IMR-90 (cell line): ENCODE data around the gene C22orf15. TPM values are rescaled to one million over a fixed set of nuclear protein-coding genes. Genes with fewer than 3 reads are reported as not detected.

Experiments
- ATAC-seq: fragments of 200-7000 bp; cut with Tn5 transposase; 2 replicates; pipeline ENCODE4 v1.9.1; 2020; ENCODE audit warnings: low read depth, mild to moderate bottlenecking, moderate library complexity
- BruUV-seq: library from RNA; stranded (reverse); fragments of 400-500 nt; replicated peaks from 2 replicates; lab custom pipeline; 2021; lab: Mats Ljungman, UMichigan
- CTCF ChIA-PET: fragments of 300-600 bp; formaldehyde crosslinking; extraction: SDS; loops from one replicate; lab custom pipeline; 2021; ENCODE audit warnings: antibody characterized with exemption; lab: Yijun Ruan, JAX
- POLR2A ChIA-PET: fragments of 300-600 bp; sonication (Branson Sonifier 250); formaldehyde crosslinking; loops from one replicate; lab custom pipeline; 2022; ENCODE audit warnings: antibody characterized with exemption; ENCODE audit not compliant: unreplicated experiment; lab: Charles Lee
- DNase-seq: peaks from one replicate; pipeline ENCODE4 v3.0.0; 2013
- H2AFZ ChIP-seq: replicated peaks from 2 replicates; pipeline ENCODE3; 2013; ENCODE audit warnings: low read length, mild to moderate bottlenecking; ENCODE audit not compliant: poor library complexity
- H2AK5ac ChIP-seq: 2 replicates; pipeline ENCODE4 v1.6.1; 2013; ENCODE audit warnings: low read depth, low read length, inconsistent platforms
- H2AK9ac ChIP-seq: replicated peaks from 2 replicates; pipeline ENCODE3; 2013; ENCODE audit warnings: mild to moderate bottlenecking, low read depth, low read length, moderate library complexity; ENCODE audit not compliant: poor library complexity
- H2BK120ac ChIP-seq: 2 replicates; pipeline ENCODE4 v1.6.1; 2013; ENCODE audit warnings: low read depth, low read length, inconsistent platforms
- H2BK15ac ChIP-seq: 3 replicates; pipeline ENCODE4 v1.6.1; 2013; ENCODE audit warnings: low read depth, low read length, inconsistent platforms
- H2BK20ac ChIP-seq: 2 replicates; pipeline ENCODE4 v1.6.1; 2013; ENCODE audit warnings: low read depth, mild to moderate bottlenecking, inconsistent platforms, low read length, moderate library complexity
- H2BK5ac ChIP-seq: 2 replicates; pipeline ENCODE4 v1.6.1; 2013; ENCODE audit warnings: mild to moderate bottlenecking, low read depth, low read length, inconsistent platforms; ENCODE audit not compliant: poor library complexity, severe bottlenecking
- H3K14ac ChIP-seq: replicated peaks from 2 replicates; pipeline ENCODE4 v1.6.1; 2013; ENCODE audit warnings: low read depth, low read length, inconsistent platforms
- H3K18ac ChIP-seq: 2 replicates; pipeline ENCODE4 v1.6.1; 2013; ENCODE audit warnings: low read depth, low read length, control low read depth
- H3K23ac ChIP-seq: 2 replicates; pipeline ENCODE4 v1.6.1; 2013; ENCODE audit warnings: low read depth, low read length, inconsistent platforms
- H3K27ac ChIP-seq: 2 replicates; pipeline ENCODE4 v1.5.1; 2013; ENCODE audit warnings: mild to moderate bottlenecking, control low read depth, low read length; ENCODE audit not compliant: insufficient read depth
- H3K27me3 ChIP-seq: 2 replicates; pipeline ENCODE4 v1.6.1; 2013; ENCODE audit warnings: low read length; ENCODE audit not compliant: control insufficient read depth, insufficient read depth
- H3K36me3 ChIP-seq: 2 replicates; pipeline ENCODE4 v1.6.1; 2013; ENCODE audit warnings: low read length, mixed read lengths; ENCODE audit not compliant: control insufficient read depth, insufficient read depth
- H3K4ac ChIP-seq: 2 replicates; pipeline ENCODE4 v1.6.1; 2013; ENCODE audit warnings: low read depth, low read length, inconsistent platforms
- H3K4me1 ChIP-seq: 2 replicates; pipeline ENCODE4 v1.6.1; 2013; ENCODE audit warnings: low read length, mixed read lengths; ENCODE audit not compliant: control insufficient read depth, insufficient read depth
- H3K4me2 ChIP-seq: 2 replicates; pipeline ENCODE4 v1.6.1; 2013; ENCODE audit warnings: low read depth, mild to moderate bottlenecking, control low read depth, low read length, moderate library complexity
- H3K4me3 ChIP-seq: 2 replicates; pipeline ENCODE4 v1.5.1; 2013; ENCODE audit warnings: low read depth, mild to moderate bottlenecking, control low read depth, low read length, moderate library complexity; ENCODE audit not compliant: insufficient read depth
- H3K56ac ChIP-seq: 2 replicates; pipeline ENCODE4 v1.6.1; 2013; ENCODE audit warnings: low read length, inconsistent platforms; ENCODE audit not compliant: insufficient read depth; ENCODE audit errors: extremely low read depth
- H3K79me1 ChIP-seq, 2 experiments: 2 replicates each; pipeline ENCODE4 v1.6.1; 2013; ENCODE audit warnings: low read length in 2 of 2, inconsistent platforms in 1 of 2, low read depth in 1 of 2
- H3K9ac ChIP-seq: 2 replicates; pipeline ENCODE4 v1.6.1; 2013; ENCODE audit warnings: low read depth, low read length, control low read depth
- H3K9me1 ChIP-seq: 2 replicates; pipeline ENCODE4 v1.6.1; 2013; ENCODE audit warnings: low read length, inconsistent platforms; ENCODE audit not compliant: insufficient read depth
- H3K9me3 ChIP-seq: 2 replicates; pipeline ENCODE4 v1.6.1; 2013; ENCODE audit warnings: low read length; ENCODE audit not compliant: control insufficient read depth, insufficient read depth
- H4K20me1 ChIP-seq: 2 replicates; pipeline ENCODE4 v1.6.1; 2013; ENCODE audit warnings: low read length, inconsistent platforms; ENCODE audit not compliant: insufficient read depth
- H4K5ac ChIP-seq: 2 replicates; pipeline ENCODE4 v1.6.1; 2013; ENCODE audit warnings: mild to moderate bottlenecking, low read depth, low read length, control low read depth
- H4K8ac ChIP-seq, 2 experiments: 2 replicates each; pipeline ENCODE4 v1.6.1; 2013; ENCODE audit warnings: low read depth in 2 of 2, low read length in 2 of 2, control low read depth in 1 of 2, inconsistent platforms in 1 of 2
- H4K91ac ChIP-seq: 2 replicates; pipeline ENCODE4 v1.6.1; 2013; ENCODE audit warnings: low read depth, low read length, inconsistent platforms; ENCODE audit not compliant: insufficient read depth
- BHLHE40 ChIP-seq: fragments of 150-350 bp; IDR thresholded peaks from 2 replicates; pipeline ENCODE4 v1.6.1; 2016; ENCODE audit warnings: mild to moderate bottlenecking, low read depth, low read length
- CEBPB ChIP-seq: IDR thresholded peaks from 2 replicates; pipeline ENCODE4 v1.6.1; 2012; ENCODE audit warnings: low read depth, low read length, improper control_type of control experiment
- CHD1 ChIP-seq: IDR thresholded peaks from 2 replicates; pipeline ENCODE4 v1.6.1; 2012; ENCODE audit warnings: low read depth, low read length, improper control_type of control experiment
- CTCF ChIP-seq: conservative IDR thresholded peaks from 2 replicates; pipeline ENCODE4 v1.5.1; 2012; ENCODE audit warnings: mild to moderate bottlenecking, low read depth, low read length, improper control_type of control experiment
- ELK1 ChIP-seq: fragments of 150-350 bp; IDR thresholded peaks from 2 replicates; pipeline ENCODE4 v1.6.1; 2016; ENCODE audit warnings: low read depth, mild to moderate bottlenecking, low read length, moderate library complexity, borderline replicate concordance
- FOS ChIP-seq: fragments of 150-350 bp; IDR thresholded peaks from 2 replicates; pipeline ENCODE4 v1.6.1; 2016; ENCODE audit warnings: low read depth, low read length
- MAFK ChIP-seq: IDR thresholded peaks from 2 replicates; pipeline ENCODE4 v1.6.1; 2012; ENCODE audit warnings: low read depth, low read length, improper control_type of control experiment
- MAZ ChIP-seq: IDR thresholded peaks from 2 replicates; pipeline ENCODE4 v1.6.1; 2012; ENCODE audit warnings: low read depth, mild to moderate bottlenecking, low read length, improper control_type of control experiment, moderate library complexity, borderline replicate concordance
- MXI1 ChIP-seq: IDR thresholded peaks from 2 replicates; pipeline ENCODE4 v1.6.1; 2012; ENCODE audit warnings: low read depth, mild to moderate bottlenecking, low read length, moderate library complexity, borderline replicate concordance
- NFE2L2 ChIP-seq: fragments of 150-350 bp; IDR thresholded peaks from 2 replicates; pipeline ENCODE4 v1.6.1; 2016; ENCODE audit warnings: low read depth, mild to moderate bottlenecking, low read length
- POLR2A ChIP-seq: IDR thresholded peaks from 2 replicates; pipeline ENCODE4 v1.6.1; 2012; ENCODE audit warnings: mild to moderate bottlenecking, low read depth, low read length
- RAD21 ChIP-seq: IDR thresholded peaks from 2 replicates; pipeline ENCODE4 v1.6.1; 2012; ENCODE audit warnings: low read length, improper control_type of control experiment
- RCOR1 ChIP-seq: IDR thresholded peaks from 2 replicates; pipeline ENCODE4 v1.6.1; 2012; ENCODE audit warnings: mild to moderate bottlenecking, low read length, improper control_type of control experiment; ENCODE audit not compliant: insufficient replicate concordance
- RFX5 ChIP-seq: IDR thresholded peaks from 2 replicates; pipeline ENCODE4 v1.8.0; 2012; ENCODE audit warnings: low read depth, mild to moderate bottlenecking, low read length, moderate library complexity
- SMC3 ChIP-seq: fragments of 150-350 bp; IDR thresholded peaks from 2 replicates; pipeline ENCODE4 v1.6.1; 2016; ENCODE audit warnings: low read depth, mild to moderate bottlenecking, antibody characterized with exemption, low read length, moderate library complexity
- USF2 ChIP-seq: fragments of 150-350 bp; IDR thresholded peaks from 2 replicates; pipeline ENCODE4 v1.6.1; 2017; ENCODE audit warnings: mild to moderate bottlenecking, antibody characterized with exemption, low read length, low read depth
- WGBS, 2 experiments: methylation state at CpG; one replicate each; pipeline versions ENCODE4 v1.1.5 to v1.1.7; 2013; ENCODE audit warnings: missing lambda C conversion rate in 2 of 2; ENCODE audit not compliant: insufficient read length in 1 of 2; ENCODE audit errors: extremely low coverage in 2 of 2; 5-methylcytosine and 5-hydroxymethylcytosine counted together
- dilution Hi-C: fragments of 300-500 bp; cut with HindIII; formaldehyde crosslinking; loops from one replicate; pipeline ENCODE4 v1.14.3; 2018; ENCODE audit warnings: low sequenced_read_pairs; ENCODE audit not compliant: unreplicated experiment
- in situ Hi-C: fragments of 300-500 bp; cut with MboI; formaldehyde crosslinking; loops from 3 replicates; pipeline ENCODE4 v1.14.3; 2019; ENCODE audit warnings: low sequenced_read_pairs, inconsistent platforms, mixed read lengths
- intact Hi-C: fragments of 100-400 bp; cut with micrococcal nuclease; formaldehyde crosslinking; loops from 2 replicates; pipeline ENCODE4 v1.10.0; 2022
- polyA plus RNA-seq, 3 experiments: library from polyadenylated mRNA; depleted of rRNA; stranded (reverse); fragments of >200 nt; gene quantifications; 2 replicates each; pipeline ENCODE4 v1.2.3, GENCODE V29; 2012; ENCODE audit warnings: low replicate concordance in 1 of 3
- total RNA-seq: library from RNA; depleted of rRNA; stranded (reverse); fragments of >200 nt; gene quantifications from 2 replicates; pipeline ENCODE4 v1.2.3, GENCODE V29; 2012

Gene C22orf15
- total and polyA plus RNA-seq, 2 of the 4 experiments (the other 2 are of a cell fraction), result 2.3 to 3.1 TPM

- peak overlapping the region; percentile 13 to 81; a peak in 3 of 4 replicates for H4K8ac ChIP-seq
- H4K20me1 ChIP-seq, result no peaks in the 10 kb centered on the region
- BruUV-seq, result no TSS peak
- H3K4me1 ChIP-seq, result peaks cover 4% of the 10 kb centered on the region
- no peak overlapping the region; the same call in 1 of the 2 replicates for H4K91ac ChIP-seq
- CTCF ChIA-PET, result no interaction called here
- peak overlapping the region; percentile 51; the same call in 1 of the 2 replicates for H3K27ac ChIP-seq
- no peak for DNase-seq
- intact Hi-C loops (no loop called here), in situ Hi-C loops (no loop called here), dilution Hi-C loops (no loop called here)
- TF ChIP-seq SMC3, result no peak
- no peak for TF ChIP-seq CTCF
- no peak for TF ChIP-seq RFX5
- no peak for TF ChIP-seq NFE2L2
- TF ChIP-seq CEBPB, result no peak
- TF ChIP-seq ELK1, result no peak
- TF ChIP-seq CHD1, result no peak
- no peak for TF ChIP-seq USF2
- no peak for TF ChIP-seq MAFK
- TF ChIP-seq RCOR1, result no peak
- no peak for TF ChIP-seq POLR2A
- no peak for TF ChIP-seq RAD21
- TF ChIP-seq MAZ, result no peak
- TF ChIP-seq FOS, result no peak
- TF ChIP-seq MXI1, result no peak
- no peak for TF ChIP-seq BHLHE40
- no peak for ATAC-seq
- peak overlapping the region; percentile 53 for H2AK9ac ChIP-seq
- H4K5ac ChIP-seq, result peak overlapping the region; percentile 86
- peak overlapping the region; percentile 48 for H3K14ac ChIP-seq
- H2BK120ac ChIP-seq, result no peak overlapping the region
- peaks cover 12 to 31% of the 10 kb centered on the region in 2 experiments for H3K79me1 ChIP-seq
- peak overlapping the region; percentile 85 for H3K4me3 ChIP-seq
- peaks cover 5% of the 10 kb centered on the region for H3K9me1 ChIP-seq
- peak overlapping the region; percentile 77 for H3K9ac ChIP-seq
- no peak overlapping the region for H2BK5ac ChIP-seq
- H3K4me2 ChIP-seq, result peak overlapping the region; percentile 99
- peak overlapping the region; percentile 32 for H3K4ac ChIP-seq
- H2AK5ac ChIP-seq, result 0 out of 2 replicates have a peak overlapping the region, but pooled peaks have one; percentile 1
- H3K36me3 ChIP-seq, result no peaks in the 10 kb centered on the region
- no peaks in the 10 kb centered on the region for H3K27me3 ChIP-seq
- no peak overlapping the region for H2BK20ac ChIP-seq
- H2BK15ac ChIP-seq, result no peak overlapping the region
- no peak overlapping the region; the same call in 1 of the 2 replicates for H3K56ac ChIP-seq
- WGBS, 2 experiments, result 17% methylated on average over 3 of the region's 5 CpGs; no CpG with 5 or more reads in 1 of the 2 experiments
- POLR2A ChIA-PET, result interaction anchor here (0.5 kb wide), 1 partner anchor 176 kb away, joined by 6 read pairs; no protein-coding TSS in a partner anchor
- peak overlapping the region; percentile 75; the same call in 1 of the 2 replicates for H3K23ac ChIP-seq
- H2AFZ ChIP-seq, result peak overlapping the region; percentile 86
- H3K9me3 ChIP-seq, result no peaks in the 10 kb centered on the region
- H3K18ac ChIP-seq, result peak overlapping the region; percentile 16; the same call in 1 of the 2 replicates
Observed at GRCh38 chr22:23750367-23750713, 12.4 kb upstream of the C22orf15 start.
